DMS53 (cell line): ENCODE data around the gene VMAC.

Source experiments
- DNase-seq: peaks from one replicate; lab custom pipeline; 2025; lab: John Stamatoyannopoulos, UW

VMAC gene

GRCh38 chr19:5931251-5931650 is 26.6 kb downstream of the VMAC start:
- no peak for DNase-seq

DNA sequence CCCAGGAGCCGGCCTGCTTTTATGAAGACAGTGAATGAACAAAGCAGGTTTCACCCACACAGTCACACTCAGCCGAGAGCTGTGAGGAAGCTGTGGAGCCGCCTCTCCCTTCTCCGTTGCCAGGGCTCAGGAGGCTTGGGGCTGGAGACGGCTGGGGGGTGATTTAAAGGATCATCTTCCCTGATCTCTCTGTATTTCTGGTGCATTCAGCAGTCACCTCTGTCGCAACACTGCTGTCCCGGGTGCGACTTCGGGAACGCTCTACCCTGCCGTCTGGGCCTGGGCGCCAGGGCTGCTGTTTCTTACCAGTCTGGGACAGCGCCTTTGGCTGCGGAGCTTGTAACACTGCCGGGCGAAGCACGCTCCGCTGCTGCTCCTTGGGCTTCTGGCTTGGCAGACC is 27.5 kb downstream of the VMAC start:
- no peak for DNase-seq

GRCh38 chr19:5932609-5933262 is 28.1 kb downstream of the VMAC start:
- no peak for DNase-seq

GRCh38 chr19:5933391-5934068 is 28.9 kb downstream of the VMAC start:
- no peak for DNase-seq

DNA sequence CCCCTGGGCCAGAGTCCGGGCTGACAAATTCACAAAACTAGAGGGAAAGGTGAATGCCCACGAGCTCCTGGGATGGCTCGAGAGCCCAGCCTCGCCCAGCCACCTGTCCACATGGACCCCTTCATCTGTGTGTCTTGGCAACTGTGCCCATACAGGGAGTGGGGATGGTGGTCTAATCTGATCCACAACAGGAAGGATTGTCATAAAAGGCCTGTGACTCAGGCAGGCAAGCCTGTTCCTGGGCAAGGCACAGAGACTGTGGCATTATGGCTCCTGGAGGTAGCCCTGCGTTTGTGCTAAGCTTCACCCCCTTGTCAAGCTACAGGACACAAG is 29.4 kb downstream of the VMAC start:
- DNase-seq = no peak

DNA sequence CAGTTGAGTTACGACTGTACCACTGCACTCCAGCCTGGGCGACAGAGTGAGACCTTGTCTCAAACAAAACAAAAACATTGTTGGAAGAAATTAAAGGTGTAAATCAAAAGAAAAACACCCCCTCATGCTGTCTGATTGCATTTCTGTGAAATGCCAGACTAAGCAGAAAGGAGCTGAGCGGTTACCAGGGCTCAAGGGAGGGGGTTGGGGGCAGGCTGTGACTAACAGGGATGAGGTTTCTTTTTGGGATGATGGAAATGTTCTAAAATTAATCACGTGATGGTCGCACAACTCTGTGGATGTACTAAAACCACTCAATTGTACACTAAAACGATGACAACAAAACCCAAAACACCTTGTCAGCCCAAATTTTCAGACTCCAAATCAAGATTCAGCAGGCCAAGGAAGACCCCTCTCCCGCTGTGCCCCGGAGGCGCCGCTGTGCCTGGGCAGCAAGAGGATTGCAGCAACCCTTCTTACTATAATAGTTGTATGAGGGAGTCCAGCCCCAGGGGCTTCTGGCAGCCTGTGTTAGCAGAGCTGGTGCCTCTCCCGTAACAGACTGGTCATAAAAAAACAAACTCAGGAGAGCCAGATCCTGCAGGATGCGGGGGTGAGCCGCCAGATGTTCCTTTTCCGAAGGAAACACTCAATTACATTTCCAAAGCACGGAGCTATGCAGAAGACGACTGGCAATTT is 30.3 kb downstream of the VMAC start:
- no peak for DNase-seq

DNA sequence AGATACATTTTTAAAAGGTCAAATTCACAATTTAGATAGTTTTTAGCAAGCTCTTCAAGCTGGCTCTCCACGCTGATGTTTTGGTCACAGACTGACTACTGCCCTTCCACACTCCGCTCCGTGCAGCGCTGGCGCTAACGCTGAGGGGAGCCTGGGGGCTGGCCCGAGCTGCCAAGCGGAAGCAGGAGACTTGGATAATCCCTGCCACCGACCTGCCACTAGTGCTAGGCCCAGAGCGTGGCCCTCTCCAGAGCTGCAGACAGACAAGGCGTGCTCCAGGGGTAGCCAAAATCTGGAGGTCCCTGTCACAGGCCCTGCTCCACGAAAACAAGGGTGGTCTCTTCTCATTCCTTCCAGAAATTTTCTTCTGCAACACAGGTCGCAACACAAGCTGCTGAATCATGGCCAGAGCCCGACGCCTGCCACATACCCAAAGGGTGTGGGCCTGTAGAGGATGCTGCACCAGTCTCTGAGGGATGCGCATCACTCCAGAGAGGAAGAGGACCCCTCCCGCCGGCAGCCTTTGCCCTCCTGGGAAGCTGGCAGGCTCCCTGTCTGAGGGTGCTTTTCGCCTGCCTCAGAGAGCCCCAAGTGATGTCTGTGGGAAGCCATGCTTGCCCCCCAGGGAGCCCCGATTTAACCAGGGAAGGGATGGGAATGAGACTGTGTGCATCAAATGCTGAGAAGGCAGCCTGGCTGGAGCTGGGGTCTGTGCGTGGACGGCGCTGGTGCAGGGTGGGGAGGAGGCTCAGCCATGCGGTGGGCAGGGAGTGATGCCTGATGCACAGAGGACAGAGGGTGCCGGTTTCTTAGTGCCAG is 31.0 kb downstream of the VMAC start:
- DNase-seq = no peak

GRCh38 chr19:5936292-5936592 is 31.6 kb downstream of the VMAC start:
- DNase-seq = no peak

GRCh38 chr19:5937550-5937949 is 32.9 kb downstream of the VMAC start:
- DNase-seq = no peak

- no peak for DNase-seq
Observed at GRCh38 chr19:5940260-5941208, 35.9 kb downstream of the VMAC start.

DNA sequence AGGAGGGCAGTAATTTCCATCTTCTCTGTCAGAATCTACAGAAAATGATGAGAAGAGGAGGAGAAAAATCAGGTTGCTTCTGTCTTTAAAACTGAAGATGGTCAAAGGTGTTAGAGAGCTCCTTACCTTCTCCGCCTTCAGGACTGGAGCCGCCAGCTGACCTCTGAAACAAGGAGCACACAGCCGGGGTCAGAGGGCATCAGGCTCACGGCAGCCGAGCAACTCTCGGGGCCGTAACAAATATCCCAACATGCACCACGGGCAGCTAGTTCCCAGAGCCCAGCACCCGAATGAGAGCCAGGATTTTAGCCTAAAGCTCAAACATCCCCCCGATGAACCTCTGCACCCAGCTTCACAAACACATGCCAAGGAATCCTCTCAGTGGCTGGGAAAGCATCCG is 37.0 kb downstream of the VMAC start:
- no peak for DNase-seq

GRCh38 chr19:5943045-5943444 is 38.4 kb downstream of the VMAC start:
- DNase-seq = no peak

DNA sequence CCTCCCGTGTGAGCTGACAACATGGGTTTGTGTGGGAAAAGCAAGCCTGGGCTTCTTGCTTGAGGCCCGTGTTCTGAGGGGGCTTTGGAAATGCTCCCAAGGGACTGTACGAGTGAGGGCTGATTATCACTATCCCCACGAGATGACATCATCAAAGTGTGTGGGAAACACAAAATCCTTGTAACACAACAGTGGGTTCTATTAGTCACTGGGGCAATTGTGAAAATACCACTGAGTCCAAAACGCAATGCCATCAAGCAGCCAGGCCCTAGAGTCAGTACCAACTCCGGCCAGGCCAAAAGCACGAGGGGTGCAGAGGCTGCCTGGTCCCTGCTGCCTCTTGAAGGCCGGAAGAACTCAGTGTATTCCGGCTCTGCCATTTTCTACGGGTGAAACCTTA is 39.0 kb downstream of the VMAC start:
- DNase-seq = no peak

DNA sequence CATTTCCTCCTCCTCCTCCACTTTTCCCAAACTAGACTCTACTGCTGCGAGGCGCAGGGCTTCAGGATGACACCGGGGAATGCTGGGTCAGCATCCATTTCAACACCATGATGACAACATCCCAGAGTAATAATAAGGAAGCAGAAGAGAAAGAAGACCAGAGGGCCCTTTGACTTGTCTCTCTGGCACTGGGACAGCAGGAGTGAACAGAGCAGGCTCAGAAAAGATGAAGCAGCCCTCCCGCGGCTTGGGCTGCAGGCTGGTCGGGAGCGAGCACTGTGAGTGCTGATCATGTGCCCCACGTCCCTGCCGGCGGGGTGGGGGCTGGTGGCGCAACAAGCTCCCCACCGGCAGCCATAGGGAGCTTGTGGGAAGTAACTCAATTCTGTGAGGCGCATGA is 42.8 kb downstream of the VMAC start:
- no peak for DNase-seq

DNA sequence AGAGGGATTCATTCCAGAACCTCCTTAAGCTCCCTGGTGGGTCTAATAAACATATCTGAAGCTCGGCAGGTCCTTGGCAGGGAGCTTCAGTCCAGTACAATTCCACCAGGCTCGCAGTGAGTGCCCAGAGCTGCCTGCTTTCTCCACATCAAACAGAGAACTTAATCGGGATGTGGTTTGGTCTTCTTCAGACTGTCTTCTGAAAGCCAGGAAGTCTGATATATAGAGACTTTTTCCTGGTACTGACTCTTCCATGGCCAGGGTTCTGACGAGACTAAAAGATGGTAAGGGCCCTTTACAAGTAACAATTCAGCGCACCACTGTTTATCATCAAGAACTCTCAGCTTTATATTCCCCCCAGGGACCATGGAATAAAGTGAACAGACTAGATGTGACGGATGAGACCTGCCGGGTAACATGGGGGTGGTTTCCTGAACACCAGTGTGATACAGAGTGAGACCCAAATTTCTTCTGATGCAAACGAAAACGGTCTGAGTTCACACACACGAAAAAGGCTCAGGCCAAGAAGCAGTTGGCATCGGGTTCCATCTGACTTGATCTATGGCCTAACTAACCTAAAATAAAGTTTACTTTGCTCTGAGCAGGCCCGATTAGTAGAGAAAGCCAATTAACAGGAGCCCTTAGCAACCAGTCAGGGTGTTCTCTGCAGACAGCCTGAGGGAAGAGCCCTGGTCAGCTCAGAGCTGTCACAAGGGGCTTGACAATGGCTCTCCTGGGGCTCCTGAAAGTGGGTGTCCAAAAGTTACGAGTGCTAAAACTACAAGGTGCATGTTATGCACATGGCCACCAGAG is 44.3 kb downstream of the VMAC start:
- DNase-seq = no peak

GRCh38 chr19:5949792-5950305 is 45.2 kb downstream of the VMAC start:
- DNase-seq = peak; percentile 85

- DNase-seq = no peak
Observed at GRCh38 chr19:5950741-5951140, 46.1 kb downstream of the VMAC start.

DNA sequence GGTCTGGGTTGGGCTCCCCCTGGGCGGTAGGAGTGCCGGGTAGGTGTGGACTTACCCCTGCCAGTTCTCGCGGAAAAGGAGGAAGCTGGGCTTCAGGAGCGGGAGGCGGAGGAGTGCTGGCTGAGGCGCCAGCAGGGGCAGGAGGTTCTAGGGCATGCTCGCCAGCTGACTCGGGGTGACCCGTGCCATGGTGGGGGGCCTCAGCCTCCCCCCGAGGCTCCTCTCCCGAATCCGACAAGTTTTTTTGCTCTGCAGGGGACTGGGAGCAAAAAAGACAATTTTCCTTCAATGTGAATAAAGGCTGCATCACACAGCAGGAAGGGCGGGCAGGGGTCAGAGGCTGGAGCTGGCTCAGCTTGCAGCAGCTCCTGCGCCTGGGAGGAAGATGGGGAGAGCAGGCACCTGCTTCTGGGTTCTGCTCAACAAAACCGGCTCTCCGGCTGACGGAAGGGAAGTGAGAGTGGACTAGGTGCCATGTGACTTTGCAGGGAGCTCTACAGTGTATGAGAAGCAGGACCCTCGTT is 46.7 kb downstream of the VMAC start:
- DNase-seq = no peak

GRCh38 chr19:5952193-5953029 is 47.7 kb downstream of the VMAC start:
- no peak for DNase-seq
